DMS53 treated with DMSO at 0.1 percent for 48 hours (cell line): ENCODE results near the gene NDST3.

Experiments used
- DNase-seq: peaks from one replicate; lab custom pipeline; 2025; ENCODE audit not compliant: unreplicated experiment; lab: John Stamatoyannopoulos, UW

Gene NDST3

DNA sequence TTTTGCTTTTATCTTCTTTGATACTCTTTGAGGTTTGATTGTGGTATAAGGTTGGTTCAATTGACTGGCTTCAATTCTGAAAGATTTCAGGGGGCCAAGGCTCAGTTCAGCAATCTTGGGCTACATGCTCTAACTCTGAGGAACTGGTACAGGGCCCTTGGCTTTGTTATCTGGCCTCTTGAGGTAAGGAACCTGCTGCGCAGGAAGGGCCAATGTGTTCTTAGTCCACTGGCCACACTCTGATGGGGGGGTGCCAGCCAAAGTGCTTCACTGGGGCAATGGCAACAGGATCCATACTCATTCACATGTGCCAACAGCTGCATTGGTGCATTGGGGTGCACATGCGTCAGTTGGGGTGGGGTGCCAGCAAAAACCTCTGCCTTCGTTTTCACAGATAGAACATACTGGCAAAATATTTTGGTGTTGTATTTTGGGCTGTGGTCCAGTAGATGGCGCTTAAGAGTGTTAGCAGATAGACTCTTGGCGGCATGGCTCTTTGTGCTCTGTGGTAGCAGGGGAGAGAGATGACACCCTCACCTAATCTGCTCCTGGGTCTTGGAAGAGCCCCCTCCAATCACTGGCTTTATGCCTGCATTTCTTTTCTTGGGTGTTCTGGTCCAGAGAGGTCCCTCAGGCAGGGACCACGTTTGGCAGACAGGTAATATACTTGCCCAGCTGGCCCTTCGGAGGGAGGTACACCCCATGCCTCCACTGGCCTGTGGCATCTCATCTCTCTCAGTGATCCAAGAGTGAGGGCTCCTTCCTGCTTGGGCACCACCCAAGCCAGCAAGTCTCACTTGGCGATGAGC, 42.9 kb downstream of the NDST3 start:
- DNase-seq, result peak; percentile 4

- DNase-seq, result no peak
Measured at GRCh38 chr4:118077767-118078105, 43.5 kb downstream of the NDST3 start.

DNA sequence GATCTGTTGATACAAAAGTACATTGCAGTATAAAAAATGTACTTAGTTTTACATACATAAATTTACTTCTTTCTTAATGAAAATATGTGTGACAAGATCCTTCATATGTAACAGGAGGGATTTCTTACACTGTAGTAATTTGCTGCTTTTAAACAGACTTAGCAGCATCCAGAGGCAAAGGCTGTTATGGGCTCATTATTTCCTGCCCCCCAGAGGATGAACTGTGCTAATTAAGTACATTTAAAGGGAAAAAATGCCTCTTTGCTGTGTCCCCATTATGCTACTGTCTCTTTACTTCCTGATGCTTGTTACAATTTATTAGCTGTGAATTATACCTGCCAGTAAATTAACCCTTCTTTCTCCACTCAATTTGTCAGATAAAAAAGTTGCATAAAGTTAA, 47.1 kb downstream of the NDST3 start:
- no peak for DNase-seq

GRCh38 chr4:118082182-118082581, 47.9 kb downstream of the NDST3 start:
- DNase-seq, result no peak

GRCh38 chr4:118085700-118086099, 51.4 kb downstream of the NDST3 start:
- DNase-seq, result no peak

- DNase-seq, result no peak
Measured at GRCh38 chr4:118086344-118086743, 52.1 kb downstream of the NDST3 start.

DNA sequence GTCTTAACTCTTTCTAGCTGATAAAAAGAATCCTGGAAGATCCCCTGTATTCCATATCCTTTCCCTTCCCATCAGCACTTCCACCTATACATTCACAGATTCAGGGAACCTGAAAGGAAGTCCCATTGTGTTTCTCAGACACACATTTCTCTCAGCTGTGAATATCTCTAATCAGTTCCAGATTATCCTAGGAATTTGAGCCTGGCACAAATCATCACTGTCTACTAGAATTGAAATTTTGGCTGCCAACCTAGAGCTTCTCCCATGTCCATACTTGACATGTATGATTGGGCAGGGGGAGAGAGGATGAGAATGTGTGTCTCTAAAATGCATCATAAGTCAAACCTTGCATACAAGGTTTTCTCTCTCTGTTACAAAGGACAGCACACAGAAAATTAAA, 53.1 kb downstream of the NDST3 start:
- DNase-seq, result no peak

GRCh38 chr4:118099106-118099505, 64.8 kb downstream of the NDST3 start:
- DNase-seq, result no peak

DNA sequence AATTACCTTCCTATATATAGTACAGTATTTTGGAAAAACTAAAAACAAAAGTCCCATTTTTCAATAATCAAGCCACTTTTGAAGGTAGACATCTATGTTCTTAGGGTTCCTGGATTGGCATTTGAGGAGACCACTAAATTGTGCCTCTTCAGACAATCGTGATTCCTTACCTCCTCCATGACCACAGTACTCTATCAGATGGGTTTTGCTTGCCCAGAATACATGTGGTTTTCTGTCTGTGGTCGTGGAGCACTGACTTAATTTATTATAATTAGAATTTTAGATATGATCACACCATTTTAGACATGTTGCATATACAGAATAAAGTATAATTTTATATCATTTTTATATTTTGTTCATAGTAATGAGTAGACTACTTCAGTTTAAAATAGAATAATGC, 67.9 kb downstream of the NDST3 start:
- DNase-seq, result no peak

DNA sequence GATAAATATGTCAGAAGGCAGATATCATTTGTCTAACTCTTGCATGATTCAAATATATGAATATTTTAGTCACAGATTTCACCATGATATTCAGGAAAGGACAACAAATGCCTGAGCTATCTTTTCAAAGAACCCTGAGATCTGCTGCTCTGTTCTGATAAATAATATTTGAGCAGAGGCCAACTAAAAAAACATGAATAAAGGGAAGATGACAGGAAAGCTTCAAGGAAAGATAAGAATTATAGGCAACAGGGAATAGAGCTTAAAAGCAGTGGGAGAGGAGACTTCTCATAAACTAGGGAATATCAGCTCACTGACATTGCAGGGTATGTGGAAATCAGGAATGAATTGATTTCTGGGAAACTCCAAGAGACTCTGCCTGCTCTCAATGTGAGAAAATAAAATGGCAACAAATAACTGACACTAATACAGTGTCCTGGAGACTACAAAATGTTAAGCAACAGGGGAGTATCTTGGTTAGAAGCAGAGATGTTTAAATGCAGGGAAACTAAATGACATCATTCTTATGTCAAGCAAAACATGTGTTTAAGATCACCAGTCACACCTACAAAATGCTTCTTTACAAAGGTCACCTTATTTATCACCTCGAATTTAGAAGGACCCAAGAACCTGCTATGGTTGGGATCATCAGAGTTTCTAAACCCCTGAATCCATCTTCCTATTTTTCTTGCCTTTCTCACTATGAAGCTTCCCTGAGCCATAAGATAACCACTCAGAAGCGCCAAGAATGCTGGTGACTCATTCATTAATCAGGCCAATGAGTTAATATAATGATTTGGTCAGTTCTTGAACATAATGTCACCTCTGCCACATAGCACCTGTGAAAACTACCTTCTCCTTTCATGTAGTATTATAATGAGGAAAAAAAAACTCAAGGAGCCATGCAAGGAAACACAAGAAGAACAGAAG, 78.1 kb downstream of the NDST3 start:
- no peak for DNase-seq

DNA sequence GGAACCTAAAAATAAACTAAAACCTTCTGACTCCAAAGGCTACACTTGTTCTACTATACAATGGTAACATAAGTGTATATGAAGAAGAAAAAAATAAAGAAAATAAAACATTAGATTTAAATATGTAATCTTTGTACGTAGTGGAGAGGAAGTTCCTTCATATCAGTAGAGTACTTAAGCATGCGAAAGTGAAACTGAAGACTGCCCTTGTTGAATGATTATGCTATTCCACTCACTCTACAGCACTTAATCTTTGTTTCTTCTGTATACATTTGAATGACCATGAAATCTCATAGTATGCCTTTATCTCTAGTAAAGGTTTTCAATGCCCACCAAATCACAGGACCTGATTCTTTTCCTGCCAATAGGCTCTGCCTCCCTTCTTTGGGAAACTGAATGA, 78.9 kb downstream of the NDST3 start:
- peak; percentile 4 for DNase-seq

- no peak for DNase-seq
Measured at GRCh38 chr4:118114720-118115119, 80.4 kb downstream of the NDST3 start.

GRCh38 chr4:118120120-118120760, 86.0 kb downstream of the NDST3 start:
- DNase-seq, result no peak

DNA sequence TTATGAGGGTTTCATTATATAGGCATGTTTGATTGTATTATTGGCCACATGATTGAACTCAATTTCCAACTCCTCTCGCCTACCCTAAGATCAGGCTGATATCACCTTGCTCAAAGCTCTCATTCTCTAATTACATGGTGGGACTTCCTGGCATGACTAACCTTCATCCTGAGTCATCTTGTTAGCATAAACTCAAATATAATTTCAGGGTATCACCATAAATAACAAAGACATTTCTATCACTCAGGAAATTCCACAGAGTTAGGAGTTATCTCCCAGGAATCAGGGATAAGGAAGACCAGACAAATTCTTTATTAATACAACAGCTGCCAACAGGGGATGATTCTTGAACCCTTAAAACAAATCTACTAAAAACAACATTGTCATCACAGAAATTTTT, 90.7 kb downstream of the NDST3 start:
- DNase-seq, result no peak

GRCh38 chr4:118139241-118139640, 105.0 kb downstream of the NDST3 start:
- DNase-seq, result no peak

GRCh38 chr4:118141240-118141639, 107.0 kb downstream of the NDST3 start:
- no peak for DNase-seq

DNA sequence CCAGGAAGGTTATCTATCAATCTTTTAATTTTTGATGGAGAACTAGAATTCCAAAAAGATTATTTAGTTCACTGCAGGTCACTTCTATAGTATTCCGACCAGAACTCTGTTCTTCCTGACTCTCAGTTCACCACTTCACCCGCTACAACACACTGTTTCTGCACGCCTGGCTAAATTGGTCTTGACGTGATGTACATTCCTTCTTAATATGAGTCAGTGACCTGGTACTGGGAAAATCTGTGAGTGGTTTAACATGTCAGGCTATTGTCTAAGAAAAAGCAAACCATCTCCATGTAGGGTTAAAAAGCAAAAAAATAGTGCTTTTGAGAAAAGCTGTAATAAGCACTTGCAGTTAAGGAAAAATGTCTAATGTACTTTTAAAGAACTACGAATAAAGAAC, 120.4 kb downstream of the NDST3 start:
- DNase-seq, result no peak

- no peak for DNase-seq
Measured at GRCh38 chr4:118155516-118155915, 121.2 kb downstream of the NDST3 start.

DNA sequence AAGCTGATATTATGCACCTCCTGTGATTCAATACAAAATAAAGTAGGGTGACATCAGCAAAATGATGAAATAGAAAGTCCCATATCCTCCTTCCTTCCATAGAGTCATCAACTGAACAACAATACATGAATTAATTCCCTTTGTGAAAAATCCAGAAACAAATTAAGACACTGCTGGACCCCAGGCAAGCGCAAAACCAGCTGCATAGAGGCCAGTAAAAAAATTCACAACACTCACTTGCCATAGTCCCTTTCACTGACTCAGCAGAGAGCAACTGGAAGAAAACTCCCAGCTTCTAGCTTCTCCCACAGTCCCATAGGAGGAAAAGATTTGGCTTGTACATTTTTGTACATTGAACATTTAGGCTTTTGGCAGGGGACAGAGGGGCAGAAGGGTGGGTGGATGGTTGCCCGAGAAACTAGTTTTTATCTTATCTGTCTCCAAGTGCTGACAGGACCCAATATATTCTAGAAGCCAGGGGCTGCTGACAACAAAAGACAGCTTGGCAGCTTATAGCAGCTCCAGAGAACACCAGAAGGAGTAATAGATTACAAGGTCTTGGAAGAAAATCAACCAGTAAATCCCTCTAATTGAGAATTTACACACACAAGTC, 124.6 kb downstream of the NDST3 start:
- DNase-seq, result no peak

GRCh38 chr4:118167306-118167705, 133.0 kb downstream of the NDST3 start:
- DNase-seq, result no peak

DNA sequence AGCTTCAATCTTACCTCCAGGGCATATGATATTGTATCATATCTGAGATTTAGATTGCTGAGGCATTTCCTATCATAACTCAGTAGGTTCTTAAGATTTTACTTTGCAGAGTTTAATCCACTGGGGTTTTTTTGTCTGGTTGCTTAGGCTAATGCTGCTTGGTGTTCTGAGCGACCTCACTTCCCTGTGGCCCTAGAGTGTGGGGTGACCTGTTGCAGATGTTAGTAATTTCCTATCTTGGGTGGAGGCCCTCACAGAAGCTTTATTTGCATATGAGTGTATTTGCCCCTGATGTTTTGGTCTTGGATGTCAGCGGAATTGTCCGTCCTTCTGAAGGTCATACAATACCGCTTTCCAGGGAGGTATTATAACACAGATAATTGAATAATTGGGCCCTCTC, 137.1 kb downstream of the NDST3 start:
- DNase-seq, result no peak
